ENCODE data around the gene IBTK.
"Not testable (repeated sequence)": the region's sequence is repeated elsewhere in the genome, so short reads cannot be mapped to it uniquely, and the experiment has no call there.

IBTK gene

GRCh38 chr6:82205930-82206392 is 41.6 kb downstream of the IBTK start:
- H3K4me3 ChIP-seq (ENCODE audit: low read depth, low read length) = no peak overlapping the region
- in situ Hi-C loops (cut with HindIII; ENCODE audit: low sequenced_read_pairs) = no loop called here
- DNase-seq (ENCODE audit: low read depth) = no peak
- TF ChIP-seq, protein P1, sequence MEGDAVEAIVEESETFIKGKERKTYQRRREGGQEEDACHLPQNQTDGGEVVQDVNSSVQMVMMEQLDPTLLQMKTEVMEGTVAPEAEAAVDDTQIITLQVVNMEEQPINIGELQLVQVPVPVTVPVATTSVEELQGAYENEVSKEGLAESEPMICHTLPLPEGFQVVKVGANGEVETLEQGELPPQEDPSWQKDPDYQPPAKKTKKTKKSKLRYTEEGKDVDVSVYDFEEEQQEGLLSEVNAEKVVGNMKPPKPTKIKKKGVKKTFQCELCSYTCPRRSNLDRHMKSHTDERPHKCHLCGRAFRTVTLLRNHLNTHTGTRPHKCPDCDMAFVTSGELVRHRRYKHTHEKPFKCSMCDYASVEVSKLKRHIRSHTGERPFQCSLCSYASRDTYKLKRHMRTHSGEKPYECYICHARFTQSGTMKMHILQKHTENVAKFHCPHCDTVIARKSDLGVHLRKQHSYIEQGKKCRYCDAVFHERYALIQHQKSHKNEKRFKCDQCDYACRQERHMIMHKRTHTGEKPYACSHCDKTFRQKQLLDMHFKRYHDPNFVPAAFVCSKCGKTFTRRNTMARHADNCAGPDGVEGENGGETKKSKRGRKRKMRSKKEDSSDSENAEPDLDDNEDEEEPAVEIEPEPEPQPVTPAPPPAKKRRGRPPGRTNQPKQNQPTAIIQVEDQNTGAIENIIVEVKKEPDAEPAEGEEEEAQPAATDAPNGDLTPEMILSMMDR (IDR thresholded peaks at IDR 0.05; ENCODE audit: low read depth, low read length, missing control alignments) = no peak

DNA sequence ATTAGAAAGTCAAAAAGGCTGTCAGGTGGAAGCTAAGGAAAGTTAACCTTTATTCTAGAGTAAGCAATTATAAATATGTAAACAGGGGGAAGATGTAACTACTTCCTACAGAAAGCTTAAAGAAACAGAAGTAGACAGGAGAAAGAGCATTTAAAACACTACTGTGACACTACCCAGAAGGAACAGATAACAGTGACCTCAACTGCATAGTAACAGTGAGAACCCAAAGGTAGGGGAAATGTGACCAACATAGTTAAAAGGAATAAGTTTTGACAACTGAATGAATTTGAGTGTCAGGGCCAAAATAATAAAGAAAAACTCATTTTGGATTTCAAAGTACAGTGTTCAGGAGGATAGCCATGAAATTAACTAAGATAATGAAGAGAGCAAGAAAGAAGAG is 43.5 kb downstream of the IBTK start:
- no peak overlapping the region for H3K4me3 ChIP-seq (ENCODE audit: low read depth, low read length)
- no peak for DNase-seq (ENCODE audit: low read depth)

GRCh38 chr6:82197784-82198183 is 49.8 kb downstream of the IBTK start:
- no peak for DNase-seq (ENCODE audit: low read depth)
- H3K4me3 ChIP-seq (ENCODE audit: low read depth, low read length) = no peak overlapping the region
- in situ Hi-C loops (cut with HindIII; ENCODE audit: low sequenced_read_pairs) = no loop called here
- TF ChIP-seq, protein P1 (IDR thresholded peaks at IDR 0.05; ENCODE audit: low read depth, low read length, missing control alignments) = no peak

More for the DNA sequence above, 43.5 kb downstream of the IBTK start:
- TF ChIP-seq, protein P1 (IDR thresholded peaks at IDR 0.05; ENCODE audit: low read depth, low read length, missing control alignments) = no peak
- in situ Hi-C loops (cut with HindIII; ENCODE audit: low sequenced_read_pairs) = no loop called here

GRCh38 chr6:82197245-82197644 is 50.3 kb downstream of the IBTK start:
- in situ Hi-C loops (cut with HindIII; ENCODE audit: low sequenced_read_pairs); H3K4me3 ChIP-seq (ENCODE audit: low read depth, low read length); DNase-seq (ENCODE audit: low read depth): not testable (repeated sequence)

GRCh38 chr6:82196161-82196560 is 51.4 kb downstream of the IBTK start:
- in situ Hi-C loops (cut with HindIII; ENCODE audit: low sequenced_read_pairs) = no loop called here
- H3K4me3 ChIP-seq (ENCODE audit: low read depth, low read length) = no peak overlapping the region
- TF ChIP-seq, protein P1 (IDR thresholded peaks at IDR 0.05; ENCODE audit: low read depth, low read length, missing control alignments) = no peak
- no peak for DNase-seq (ENCODE audit: low read depth)

DNA sequence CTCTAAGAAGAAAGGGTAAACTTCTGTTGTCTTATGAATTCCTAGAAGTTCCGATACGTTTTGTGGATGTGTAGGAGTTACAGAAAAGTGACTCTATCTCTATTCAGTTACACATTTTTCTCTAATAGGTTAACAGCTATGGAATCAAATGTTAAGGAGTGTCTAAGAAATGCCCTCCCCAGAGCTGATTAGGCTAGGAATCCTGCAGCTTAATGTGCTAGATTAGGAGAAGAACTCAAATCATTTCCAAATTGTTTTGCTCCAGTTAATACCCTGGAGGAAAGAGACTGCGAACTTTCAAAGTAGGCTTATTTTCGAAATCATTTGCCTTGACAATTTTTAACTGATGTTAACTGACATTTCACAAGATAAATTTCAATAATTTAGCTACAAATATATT is 51.9 kb downstream of the IBTK start:
- no peak overlapping the region for H3K4me3 ChIP-seq (ENCODE audit: low read depth, low read length)
- DNase-seq (ENCODE audit: low read depth) = no peak
- TF ChIP-seq, protein P1 (IDR thresholded peaks at IDR 0.05; ENCODE audit: low read depth, low read length, missing control alignments) = no peak
- in situ Hi-C loops (cut with HindIII; ENCODE audit: low sequenced_read_pairs) = no loop called here

DNA sequence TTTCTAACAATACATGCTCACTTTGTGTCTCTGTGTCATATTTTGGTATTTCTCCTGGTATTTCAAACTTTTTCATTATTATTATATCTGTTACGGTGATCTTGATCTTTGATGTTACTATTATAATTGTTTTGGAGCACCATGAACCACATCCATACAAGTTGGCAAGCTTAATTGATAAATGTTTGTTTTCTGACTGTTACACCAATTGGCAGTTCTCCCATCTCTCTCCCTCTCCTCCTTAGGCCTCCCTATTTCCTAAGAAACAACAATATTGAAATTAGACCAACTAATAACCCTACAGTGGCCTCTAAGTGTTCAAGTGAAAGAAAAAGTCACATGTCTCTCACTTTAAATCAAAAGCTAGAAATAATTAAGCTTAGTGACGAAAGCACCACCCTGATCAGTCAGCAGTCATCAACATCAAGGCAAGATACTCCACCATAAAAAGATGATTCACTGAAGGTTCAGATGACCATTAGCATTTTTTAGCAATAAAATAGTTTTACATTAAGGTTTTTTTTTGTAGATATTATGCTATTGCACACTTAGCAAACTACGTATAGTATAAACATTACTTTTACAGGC is 61.5 kb downstream of the IBTK start:
- no peak for DNase-seq (ENCODE audit: low read depth)
- TF ChIP-seq, protein P1 (IDR thresholded peaks at IDR 0.05; ENCODE audit: low read depth, low read length, missing control alignments) = no peak
- in situ Hi-C loops (cut with HindIII; ENCODE audit: low sequenced_read_pairs) = no loop called here
- no peak overlapping the region for H3K4me3 ChIP-seq (ENCODE audit: low read depth, low read length)
